ENCODE results near the gene ZDHHC14. TPM values are rescaled to one million over a fixed set of nuclear protein-coding genes. Genes with fewer than 3 reads are reported as not detected.
A peak's percentile ranks its signal among the peaks of the same experiment; 100 is the strongest.
"Not testable (repeated sequence)": the region's sequence is repeated elsewhere in the genome, so short reads cannot be mapped to it uniquely, and the experiment has no call there.

The ZDHHC14 gene
- total RNA-seq, 2 experiments from 2014 or later = 1.7 to 2.5 TPM

GRCh38 chr6:157464653-157465535 is 83.9 kb downstream of the ZDHHC14 start:
- peak; percentile 67 for ATAC-seq
- ChIA-PET CTCF (interaction anchor here (1.1 to 1.5 kb wide), 2 partner anchors 71 to 130 kb away, joined by 3 read pairs; no protein-coding TSS in a partner anchor), POLR2A (interaction anchor here (0.6 to 1.2 kb wide), 2 partner anchors 141 to 474 kb away, joined by 3 read pairs; no protein-coding TSS in a partner anchor)
- Mint-ChIP-seq H3K4me3 (no peak overlapping the region), H3K36me3 (ENCODE audit: low read depth) (no peaks in the 10 kb centered on the region), H3K27ac (peak overlapping the region; percentile 92), H3K4me1 (ENCODE audit: low read depth) (peaks cover 43% of the 10 kb centered on the region), H3K27me3 (peaks cover 2% of the 10 kb centered on the region), H3K9me3 (no peaks in the 10 kb centered on the region)
- peak; percentile 24 for DNase-seq
- intact Hi-C loops (cut with micrococcal nuclease) = loop anchor here (10.0 kb wide), 1 partner anchor 100 kb away; no protein-coding TSS in a partner anchor
- TF ChIP-seq, protein P1, sequence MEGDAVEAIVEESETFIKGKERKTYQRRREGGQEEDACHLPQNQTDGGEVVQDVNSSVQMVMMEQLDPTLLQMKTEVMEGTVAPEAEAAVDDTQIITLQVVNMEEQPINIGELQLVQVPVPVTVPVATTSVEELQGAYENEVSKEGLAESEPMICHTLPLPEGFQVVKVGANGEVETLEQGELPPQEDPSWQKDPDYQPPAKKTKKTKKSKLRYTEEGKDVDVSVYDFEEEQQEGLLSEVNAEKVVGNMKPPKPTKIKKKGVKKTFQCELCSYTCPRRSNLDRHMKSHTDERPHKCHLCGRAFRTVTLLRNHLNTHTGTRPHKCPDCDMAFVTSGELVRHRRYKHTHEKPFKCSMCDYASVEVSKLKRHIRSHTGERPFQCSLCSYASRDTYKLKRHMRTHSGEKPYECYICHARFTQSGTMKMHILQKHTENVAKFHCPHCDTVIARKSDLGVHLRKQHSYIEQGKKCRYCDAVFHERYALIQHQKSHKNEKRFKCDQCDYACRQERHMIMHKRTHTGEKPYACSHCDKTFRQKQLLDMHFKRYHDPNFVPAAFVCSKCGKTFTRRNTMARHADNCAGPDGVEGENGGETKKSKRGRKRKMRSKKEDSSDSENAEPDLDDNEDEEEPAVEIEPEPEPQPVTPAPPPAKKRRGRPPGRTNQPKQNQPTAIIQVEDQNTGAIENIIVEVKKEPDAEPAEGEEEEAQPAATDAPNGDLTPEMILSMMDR (IDR thresholded peaks at IDR 0.05) = no peak

GRCh38 chr6:157466342-157466648 is 85.3 kb downstream of the ZDHHC14 start:
- intact Hi-C loops (cut with micrococcal nuclease) = loop anchor here (10.0 kb wide), 1 partner anchor 99 kb away; no protein-coding TSS in a partner anchor
- Mint-ChIP-seq H3K36me3 (ENCODE audit: low read depth) (no peaks in the 10 kb centered on the region), H3K27ac (no peak overlapping the region), H3K27me3 (peaks cover 2% of the 10 kb centered on the region), H3K4me1 (ENCODE audit: low read depth) (peaks cover 33% of the 10 kb centered on the region), H3K9me3 (no peaks in the 10 kb centered on the region), H3K4me3 (no peak overlapping the region)
- TF ChIP-seq, protein P1 (IDR thresholded peaks at IDR 0.05) = no peak
- CTCF ChIA-PET = no interaction called here
- DNase-seq (no peak), ATAC-seq (no peak)
- POLR2A ChIA-PET = interaction anchor here (1.4 kb wide), 1 partner anchor 10 kb away, joined by 6 read pairs; no protein-coding TSS in a partner anchor

- H3K9me3 Mint-ChIP-seq; H3K36me3 Mint-ChIP-seq (ENCODE audit: low read depth); DNase-seq; CTCF ChIA-PET; H3K27me3 Mint-ChIP-seq; H3K27ac Mint-ChIP-seq; H3K4me3 Mint-ChIP-seq; ATAC-seq: not testable (repeated sequence)
- intact Hi-C loops (cut with micrococcal nuclease) = loop anchor here (10.0 kb wide), 1 partner anchor 97 kb away; no protein-coding TSS in a partner anchor
- POLR2A ChIA-PET = interaction anchor here (1.4 kb wide), 1 partner anchor 11 kb away, joined by 6 read pairs; no protein-coding TSS in a partner anchor
- H3K4me1 Mint-ChIP-seq (ENCODE audit: low read depth) = peaks cover 25% of the 10 kb centered on the region
Measured at GRCh38 chr6:157467339-157467738, 86.3 kb downstream of the ZDHHC14 start.

GRCh38 chr6:157468054-157468453 is 87.1 kb downstream of the ZDHHC14 start:
- DNase-seq (no peak), ATAC-seq (no peak)
- H3K4me1 Mint-ChIP-seq (ENCODE audit: low read depth) = peaks cover 18% of the 10 kb centered on the region
- no peaks in the 10 kb centered on the region for H3K27me3 Mint-ChIP-seq
- CTCF ChIA-PET = interaction anchor here (1.6 kb wide), 1 partner anchor 15 kb away, joined by 3 read pairs; no protein-coding TSS in a partner anchor
- H3K27ac Mint-ChIP-seq = no peak overlapping the region
- TF ChIP-seq, protein P1 (IDR thresholded peaks at IDR 0.05) = no peak
- no peak overlapping the region for H3K4me3 Mint-ChIP-seq
- intact Hi-C loops (cut with micrococcal nuclease) = loop anchor here (10.0 kb wide), 1 partner anchor 97 kb away; no protein-coding TSS in a partner anchor
- POLR2A ChIA-PET = no interaction called here
- no peaks in the 10 kb centered on the region for H3K36me3 Mint-ChIP-seq (ENCODE audit: low read depth)
- H3K9me3 Mint-ChIP-seq = no peaks in the 10 kb centered on the region

DNA sequence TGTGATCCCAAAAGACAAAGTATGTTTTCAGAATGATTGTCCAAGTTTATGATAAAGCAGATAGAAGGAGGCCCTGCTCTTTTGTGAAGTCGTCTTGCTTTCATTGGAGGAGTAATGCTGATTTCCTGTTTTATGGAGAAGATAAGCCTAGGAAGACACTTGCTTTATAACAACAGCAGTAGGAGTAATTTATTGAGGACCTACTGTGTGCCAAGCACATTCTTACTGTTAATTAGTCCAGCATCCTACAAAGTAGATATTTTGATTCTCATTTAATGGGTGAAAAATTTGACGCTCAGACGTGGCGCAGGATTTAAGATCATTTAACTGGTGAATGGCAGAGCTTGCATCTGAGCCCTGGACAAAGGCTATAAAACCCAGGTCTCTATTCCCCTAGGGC is 87.6 kb downstream of the ZDHHC14 start:
- DNase-seq (no peak), ATAC-seq (no peak)
- H3K27ac Mint-ChIP-seq = no peak overlapping the region
- POLR2A ChIA-PET = no interaction called here
- CTCF ChIA-PET = interaction anchor here (1.6 kb wide), 1 partner anchor 14 kb away, joined by 3 read pairs; no protein-coding TSS in a partner anchor
- no peaks in the 10 kb centered on the region for H3K36me3 Mint-ChIP-seq (ENCODE audit: low read depth)
- H3K4me1 Mint-ChIP-seq (ENCODE audit: low read depth) = peaks cover 14% of the 10 kb centered on the region
- H3K4me3 Mint-ChIP-seq = no peak overlapping the region
- H3K9me3 Mint-ChIP-seq = no peaks in the 10 kb centered on the region
- no peaks in the 10 kb centered on the region for H3K27me3 Mint-ChIP-seq
- intact Hi-C loops (cut with micrococcal nuclease) = loop anchor here (10.0 kb wide), 1 partner anchor 96 kb away; no protein-coding TSS in a partner anchor
- TF ChIP-seq, protein P1 (IDR thresholded peaks at IDR 0.05) = no peak

All from activated CD8-positive, alpha-beta T cell treated with anti-CD3 and anti-CD28 coated beads for 36 hours (primary cell).